Activated naive CD8-positive, alpha-beta T cell treated with anti-CD3 and anti-CD28 coated beads, Interleukin-2, amount 50 U/mL, for 24 hours (primary cell): Measurements from ENCODE around the gene RPUSD2.

Source experiments
- ATAC-seq: fragments of 150-1000 bp; cut with Tn5 transposase; one replicate; pipeline ENCODE4 v1.10.0; 2021
- DNase-seq: peaks from one replicate; pipeline ENCODE4 v3.0.0; 2021
- H3K27ac Mint-ChIP-seq: one replicate; pipeline ENCODE4 v1.8.0; 2021; ENCODE audit warnings: mild to moderate bottlenecking, mixed read lengths
- H3K27me3 Mint-ChIP-seq: one replicate; pipeline ENCODE4 v1.8.0; 2021; ENCODE audit warnings: mixed read lengths
- H3K36me3 Mint-ChIP-seq: one replicate; pipeline ENCODE4 v1.8.0; 2021; ENCODE audit warnings: low read depth, mixed read lengths
- H3K4me1 Mint-ChIP-seq: one replicate; pipeline ENCODE4 v1.8.0; 2021; ENCODE audit warnings: mixed read lengths
- H3K4me3 Mint-ChIP-seq: one replicate; pipeline ENCODE4 v1.8.0; 2021; ENCODE audit warnings: mild to moderate bottlenecking, moderate library complexity, mixed read lengths
- H3K9me3 Mint-ChIP-seq: one replicate; pipeline ENCODE4 v1.8.0; 2021; ENCODE audit warnings: mixed read lengths

RPUSD2 gene

GRCh38 chr15:40569129-40569953, at the start of gene RPUSD2:
TSS of gene RPUSD2 (plus strand) at chr15:40569299. CDS start at chr15:40569338, 39 bp downstream.
- Mint-ChIP-seq H3K27ac (peak within 1 kb of the TSS; percentile 95), H3K36me3 (peaks cover 16% of the 10 kb centered on the region), H3K9me3 (no peaks in the 10 kb centered on the region), H3K4me3 (peak within 1 kb of the TSS; percentile 98), H3K27me3 (no peaks in the 10 kb centered on the region), H3K4me1 (peaks cover 44% of the 10 kb centered on the region)
- peak; percentile 95 for DNase-seq
- peak; percentile 77 for ATAC-seq

- H3K36me3 Mint-ChIP-seq = no peaks in the 10 kb centered on the region
- no peak for ATAC-seq
- H3K4me3 Mint-ChIP-seq = no peak overlapping the region
- no peaks in the 10 kb centered on the region for H3K9me3 Mint-ChIP-seq
- DNase-seq = no peak
- H3K27ac Mint-ChIP-seq = no peak overlapping the region
- H3K27me3 Mint-ChIP-seq = no peaks in the 10 kb centered on the region
- H3K4me1 Mint-ChIP-seq = peaks cover 4% of the 10 kb centered on the region
Measured at GRCh38 chr15:40523611-40524010, 45.5 kb upstream of the RPUSD2 start.

GRCh38 chr15:40525855-40526254, 43.2 kb upstream of the RPUSD2 start:
- no peaks in the 10 kb centered on the region for H3K36me3 Mint-ChIP-seq
- DNase-seq (no peak), ATAC-seq (no peak)
- H3K9me3 Mint-ChIP-seq = no peaks in the 10 kb centered on the region
- H3K4me3 Mint-ChIP-seq = no peak overlapping the region
- no peaks in the 10 kb centered on the region for H3K27me3 Mint-ChIP-seq
- peaks cover 2% of the 10 kb centered on the region for H3K4me1 Mint-ChIP-seq
- no peak overlapping the region for H3K27ac Mint-ChIP-seq

- H3K9me3 Mint-ChIP-seq = no peaks in the 10 kb centered on the region
- H3K27me3 Mint-ChIP-seq = no peaks in the 10 kb centered on the region
Measured at GRCh38 chr15:40528801-40529200, 40.3 kb upstream of the RPUSD2 start.

GRCh38 chr15:40533763-40534364, 35.2 kb upstream of the RPUSD2 start:
- no peaks in the 10 kb centered on the region for H3K4me1 Mint-ChIP-seq
- no peak overlapping the region for H3K27ac Mint-ChIP-seq
- H3K4me3 Mint-ChIP-seq = no peak overlapping the region
- H3K36me3 Mint-ChIP-seq = peaks cover 5% of the 10 kb centered on the region
- ATAC-seq = no peak
- no peaks in the 10 kb centered on the region for H3K27me3 Mint-ChIP-seq
- no peak for DNase-seq
- H3K9me3 Mint-ChIP-seq = no peaks in the 10 kb centered on the region

More at GRCh38 chr15:40528801-40529200, 40.3 kb upstream of the RPUSD2 start:
- Mint-ChIP-seq H3K4me3 (no peak overlapping the region), H3K4me1 (peaks cover under 1% of the 10 kb centered on the region), H3K36me3 (peaks cover 2% of the 10 kb centered on the region), H3K27ac (no peak overlapping the region)
- no peak for DNase-seq
- no peak for ATAC-seq

GRCh38 chr15:40534371-40534770, 34.7 kb upstream of the RPUSD2 start:
- no peak for ATAC-seq
- Mint-ChIP-seq H3K4me1 (no peaks in the 10 kb centered on the region), H3K4me3 (no peak overlapping the region), H3K36me3 (peaks cover 5% of the 10 kb centered on the region), H3K27me3 (no peaks in the 10 kb centered on the region), H3K27ac (no peak overlapping the region), H3K9me3 (no peaks in the 10 kb centered on the region)
- no peak for DNase-seq

GRCh38 chr15:40536501-40536900, 32.6 kb upstream of the RPUSD2 start:
- H3K27ac Mint-ChIP-seq = no peak overlapping the region
- no peak overlapping the region for H3K4me3 Mint-ChIP-seq
- H3K4me1 Mint-ChIP-seq = no peaks in the 10 kb centered on the region
- H3K36me3 Mint-ChIP-seq = peaks cover 5% of the 10 kb centered on the region
- no peaks in the 10 kb centered on the region for H3K9me3 Mint-ChIP-seq
- ATAC-seq (no peak), DNase-seq (no peak)
- H3K27me3 Mint-ChIP-seq = no peaks in the 10 kb centered on the region

- no peak for ATAC-seq
- no peaks in the 10 kb centered on the region for H3K27me3 Mint-ChIP-seq
Measured at GRCh38 chr15:40538976-40539375, 30.1 kb upstream of the RPUSD2 start.

GRCh38 chr15:40543082-40543481, 26.0 kb upstream of the RPUSD2 start:
- H3K4me1 Mint-ChIP-seq = peaks cover 7% of the 10 kb centered on the region
- H3K9me3 Mint-ChIP-seq = no peaks in the 10 kb centered on the region
- H3K36me3 Mint-ChIP-seq = peaks cover 7% of the 10 kb centered on the region
- no peak for DNase-seq
- H3K4me3 Mint-ChIP-seq = no peak overlapping the region
- H3K27me3 Mint-ChIP-seq = no peaks in the 10 kb centered on the region
- H3K27ac Mint-ChIP-seq = no peak overlapping the region
- ATAC-seq = no peak

More at GRCh38 chr15:40538976-40539375, 30.1 kb upstream of the RPUSD2 start:
- peaks cover 4% of the 10 kb centered on the region for H3K36me3 Mint-ChIP-seq
- no peaks in the 10 kb centered on the region for H3K9me3 Mint-ChIP-seq
- no peak overlapping the region for H3K27ac Mint-ChIP-seq
- peaks cover 3% of the 10 kb centered on the region for H3K4me1 Mint-ChIP-seq
- H3K4me3 Mint-ChIP-seq = no peak overlapping the region
- no peak for DNase-seq

- Mint-ChIP-seq H3K9me3 (no peaks in the 10 kb centered on the region), H3K4me1 (peaks cover 7% of the 10 kb centered on the region), H3K36me3 (peaks cover 7% of the 10 kb centered on the region), H3K27me3 (no peaks in the 10 kb centered on the region), H3K27ac (no peak overlapping the region), H3K4me3 (no peak overlapping the region)
- DNase-seq = no peak
- peak; percentile 39 for ATAC-seq
Measured at GRCh38 chr15:40543631-40544294, 25.3 kb upstream of the RPUSD2 start.

GRCh38 chr15:40545457-40545856, 23.6 kb upstream of the RPUSD2 start:
- Mint-ChIP-seq H3K27ac (no peak overlapping the region), H3K36me3 (peaks cover 14% of the 10 kb centered on the region), H3K27me3 (no peaks in the 10 kb centered on the region), H3K4me3 (no peak overlapping the region), H3K4me1 (peaks cover 11% of the 10 kb centered on the region), H3K9me3 (no peaks in the 10 kb centered on the region)
- ATAC-seq = no peak
- DNase-seq = no peak

- DNase-seq (no peak), ATAC-seq (no peak)
- Mint-ChIP-seq H3K27ac (no peak overlapping the region), H3K9me3 (no peaks in the 10 kb centered on the region), H3K4me1 (peaks cover 18% of the 10 kb centered on the region), H3K27me3 (no peaks in the 10 kb centered on the region), H3K36me3 (peaks cover 25% of the 10 kb centered on the region), H3K4me3 (no peak overlapping the region)
Measured at GRCh38 chr15:40548610-40549009, 20.5 kb upstream of the RPUSD2 start.

GRCh38 chr15:40549894-40550293, 19.2 kb upstream of the RPUSD2 start:
- Mint-ChIP-seq H3K27me3 (no peaks in the 10 kb centered on the region), H3K9me3 (no peaks in the 10 kb centered on the region), H3K4me3 (no peak overlapping the region), H3K36me3 (peaks cover 29% of the 10 kb centered on the region), H3K4me1 (peaks cover 14% of the 10 kb centered on the region), H3K27ac (no peak overlapping the region)
- ATAC-seq (no peak), DNase-seq (no peak)

- peak overlapping the region; percentile 28 for H3K27ac Mint-ChIP-seq
- no peaks in the 10 kb centered on the region for H3K27me3 Mint-ChIP-seq
- no peak for DNase-seq
- no peak for ATAC-seq
- peaks cover 14% of the 10 kb centered on the region for H3K4me1 Mint-ChIP-seq
- H3K36me3 Mint-ChIP-seq = peaks cover 35% of the 10 kb centered on the region
- no peak overlapping the region for H3K4me3 Mint-ChIP-seq
- no peaks in the 10 kb centered on the region for H3K9me3 Mint-ChIP-seq
Measured at GRCh38 chr15:40550341-40551037, 18.6 kb upstream of the RPUSD2 start.
